Measurements from ENCODE around the gene ZDHHC1. TPM values are rescaled to one million over a fixed set of nuclear protein-coding genes. Genes with fewer than 3 reads are reported as not detected.

Gene ZDHHC1
- total RNA-seq, 4 donors from 2014 or later = 33.3 to 63.8 (median 50.9) TPM

DNA sequence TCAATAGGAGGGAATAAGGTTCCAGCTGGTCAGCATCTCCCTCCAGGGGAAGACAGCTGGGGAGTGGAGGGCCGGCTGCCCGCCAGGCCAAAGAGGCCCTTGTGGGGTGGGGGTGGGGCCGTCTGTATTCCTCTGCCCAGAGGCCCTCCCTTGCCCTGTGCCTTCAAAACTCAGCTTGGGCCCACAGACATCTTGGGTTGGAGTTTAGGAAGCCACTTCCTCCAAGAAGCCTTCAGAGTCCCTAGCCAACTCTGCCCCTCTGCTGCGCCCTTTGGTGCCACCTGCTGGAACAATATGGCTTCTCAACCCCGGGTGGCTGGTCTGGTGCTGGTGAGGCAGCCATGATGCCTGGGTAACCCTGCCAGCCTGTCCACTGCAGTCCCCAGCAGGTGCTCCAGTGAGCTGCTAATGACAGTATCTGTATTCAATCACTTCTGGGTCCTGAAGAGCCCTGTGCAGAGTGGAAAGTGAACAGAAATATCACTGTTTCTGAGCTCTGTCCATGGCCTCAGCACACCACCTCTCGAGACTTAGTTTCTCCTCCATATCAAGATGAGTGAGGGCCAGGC, 31.3 kb upstream of the ZDHHC1 start:
- 60 to 74% methylated on average over 3 of the region's 6 CpGs for WGBS, 2 donors
- TF ChIP-seq POLR2A (IDR thresholded peaks at IDR 0.05) = no peak
- TF ChIP-seq, protein P1, sequence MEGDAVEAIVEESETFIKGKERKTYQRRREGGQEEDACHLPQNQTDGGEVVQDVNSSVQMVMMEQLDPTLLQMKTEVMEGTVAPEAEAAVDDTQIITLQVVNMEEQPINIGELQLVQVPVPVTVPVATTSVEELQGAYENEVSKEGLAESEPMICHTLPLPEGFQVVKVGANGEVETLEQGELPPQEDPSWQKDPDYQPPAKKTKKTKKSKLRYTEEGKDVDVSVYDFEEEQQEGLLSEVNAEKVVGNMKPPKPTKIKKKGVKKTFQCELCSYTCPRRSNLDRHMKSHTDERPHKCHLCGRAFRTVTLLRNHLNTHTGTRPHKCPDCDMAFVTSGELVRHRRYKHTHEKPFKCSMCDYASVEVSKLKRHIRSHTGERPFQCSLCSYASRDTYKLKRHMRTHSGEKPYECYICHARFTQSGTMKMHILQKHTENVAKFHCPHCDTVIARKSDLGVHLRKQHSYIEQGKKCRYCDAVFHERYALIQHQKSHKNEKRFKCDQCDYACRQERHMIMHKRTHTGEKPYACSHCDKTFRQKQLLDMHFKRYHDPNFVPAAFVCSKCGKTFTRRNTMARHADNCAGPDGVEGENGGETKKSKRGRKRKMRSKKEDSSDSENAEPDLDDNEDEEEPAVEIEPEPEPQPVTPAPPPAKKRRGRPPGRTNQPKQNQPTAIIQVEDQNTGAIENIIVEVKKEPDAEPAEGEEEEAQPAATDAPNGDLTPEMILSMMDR (IDR thresholded peaks at IDR 0.05) = peak in 3 of 6 experiments; percentile 14 to 33 (median 33)
- Histone ChIP-seq H3K4me1 (peaks cover 91 to 100% of the 10 kb centered on the region in 2 donors), H3K27ac (peak overlapping the region; percentile 7 to 76 (median 73)), H3K9me3 (no peaks in the 10 kb centered on the region), H3K27me3 (no peaks in the 10 kb centered on the region), H3K36me3 (no peaks in the 10 kb centered on the region), H3K4me3 (replicated peaks in 1 of 3) (no peak overlapping the region)
- intact Hi-C loops (cut with DNase I) = no loop called here
- no peak for DNase-seq

DNA sequence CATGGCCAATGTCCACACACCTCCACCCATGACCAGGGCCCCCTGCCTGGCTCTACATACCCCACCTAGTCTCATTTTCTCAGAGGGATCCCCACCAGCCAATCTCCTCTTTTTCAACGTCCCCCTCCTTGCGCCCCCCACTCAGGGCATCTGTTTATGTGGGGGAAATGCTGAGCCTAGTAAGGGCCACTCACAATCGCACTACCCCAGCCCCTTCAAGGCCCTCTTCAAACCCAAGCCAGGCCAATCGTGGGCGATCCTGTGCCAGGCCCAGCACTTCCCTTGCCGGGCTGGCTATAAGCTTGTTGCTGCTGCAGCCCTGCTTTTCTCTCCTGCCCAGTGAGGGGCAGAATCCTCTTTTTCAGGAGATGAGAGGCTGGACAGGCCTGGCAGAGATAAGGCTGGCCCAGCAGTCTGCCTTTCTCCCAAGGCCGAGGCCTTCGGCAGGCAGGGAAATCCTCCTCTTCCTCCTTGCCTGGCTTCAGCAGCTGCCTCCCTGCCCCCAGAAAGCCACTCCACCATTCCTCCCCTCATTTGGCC, 30.8 kb upstream of the ZDHHC1 start:
- no peak for DNase-seq
- peak overlapping the region; percentile 7 to 76 (median 73) for H3K27ac ChIP-seq
- H3K36me3 ChIP-seq = no peaks in the 10 kb centered on the region
- TF ChIP-seq, protein P1 (IDR thresholded peaks at IDR 0.05) = no peak
- TF ChIP-seq POLR2A (IDR thresholded peaks at IDR 0.05) = no peak
- no peak overlapping the region for H3K4me3 ChIP-seq (replicated peaks in 1 of 3)
- intact Hi-C loops (cut with DNase I) = no loop called here
- H3K27me3 ChIP-seq = no peaks in the 10 kb centered on the region
- WGBS, 2 donors = 53 to 60% methylated on average over 8 of the region's 8 CpGs
- no peaks in the 10 kb centered on the region for H3K9me3 ChIP-seq
- peaks cover 93 to 100% of the 10 kb centered on the region in 2 donors for H3K4me1 ChIP-seq

DNA sequence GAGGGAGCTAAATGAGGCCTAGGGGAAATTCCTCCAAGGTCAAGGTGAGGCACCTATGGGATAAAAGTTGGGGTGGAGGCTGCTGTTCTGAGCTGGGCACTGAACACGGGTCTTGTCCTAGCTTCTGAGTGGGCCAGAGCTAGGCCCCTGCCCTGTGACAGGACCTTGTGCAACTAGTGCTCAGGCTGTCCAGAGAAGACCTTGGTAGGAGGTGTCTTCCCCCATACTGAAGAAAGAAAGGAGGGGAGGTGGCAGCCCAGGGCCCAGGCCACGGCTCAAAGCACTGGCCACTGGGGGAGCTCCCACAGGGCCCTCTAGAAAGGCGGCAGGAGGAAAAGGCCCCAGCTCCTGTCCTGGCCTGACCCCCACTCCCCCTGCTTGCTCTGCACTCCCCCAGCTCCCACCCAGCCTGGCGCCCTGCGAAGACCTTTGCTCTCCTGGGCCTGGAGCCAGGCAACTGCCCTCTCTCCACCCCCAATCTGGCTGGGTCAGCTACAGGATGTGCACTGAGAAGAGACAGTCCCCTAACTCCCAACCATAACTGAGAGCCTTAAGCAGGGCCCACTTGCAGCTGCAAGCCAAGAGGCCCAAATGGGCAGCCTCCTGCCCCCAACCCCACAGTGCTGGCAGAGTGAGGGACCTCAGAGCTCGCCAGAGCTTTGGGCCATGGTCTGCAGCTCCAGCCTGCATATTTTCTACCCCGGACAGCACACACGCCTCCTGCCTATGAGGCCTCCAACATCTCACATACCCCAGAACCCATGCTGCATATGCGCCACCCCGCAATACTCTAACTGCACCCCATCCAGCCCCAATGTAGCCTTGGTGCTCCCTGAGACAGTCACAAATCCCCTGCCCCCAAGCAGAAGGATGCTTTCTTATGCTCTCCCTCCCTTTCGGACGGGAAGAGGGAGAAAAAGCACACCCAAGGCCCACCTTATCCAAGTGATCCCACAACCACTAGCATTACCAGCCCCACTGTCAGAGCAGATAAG, 29.9 kb upstream of the ZDHHC1 start:
- peak overlapping the region; percentile 26 to 76 (median 73) for H3K27ac ChIP-seq
- intact Hi-C loops (cut with DNase I) = no loop called here
- no peak for DNase-seq
- H3K4me3 ChIP-seq (replicated peaks in 1 of 3) = no peak overlapping the region
- H3K4me1 ChIP-seq = peaks cover 90 to 98% of the 10 kb centered on the region in 2 donors
- no peaks in the 10 kb centered on the region for H3K9me3 ChIP-seq
- no peaks in the 10 kb centered on the region for H3K27me3 ChIP-seq
- TF ChIP-seq, protein P1 (IDR thresholded peaks at IDR 0.05) = no peak
- no peak for TF ChIP-seq POLR2A (IDR thresholded peaks at IDR 0.05)
- 68 to 73% methylated on average over 11 to 12 of the region's 12 CpGs for WGBS, 2 donors
- no peaks in the 10 kb centered on the region for H3K36me3 ChIP-seq

DNA sequence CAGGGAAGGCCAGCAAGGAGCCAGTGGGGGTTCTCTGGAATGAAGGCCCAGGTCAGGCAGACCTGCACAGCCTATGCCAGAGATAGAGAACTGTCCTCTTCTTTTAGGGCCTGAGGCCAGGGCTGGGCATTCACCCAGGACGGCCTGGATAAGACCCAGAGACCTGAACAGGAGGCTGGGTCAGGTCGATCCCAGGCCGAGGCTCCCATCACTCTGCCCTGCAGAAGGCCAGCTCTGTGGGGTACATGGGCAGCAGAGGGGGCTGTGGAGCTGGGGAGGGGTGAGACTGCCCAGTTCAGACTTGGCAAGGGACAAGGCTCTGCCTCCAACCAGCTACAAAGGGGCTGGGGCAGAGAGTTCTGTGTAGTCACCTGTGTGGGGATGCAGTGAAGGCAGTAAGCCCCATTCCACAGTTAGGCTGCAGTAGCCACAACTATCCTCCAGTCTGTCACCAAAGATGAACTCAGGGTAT, 29.2 kb upstream of the ZDHHC1 start:
- peak overlapping the region; percentile 26 to 76 (median 73) for H3K27ac ChIP-seq
- DNase-seq = peak in 1 of 2 donors; percentile 66
- no peaks in the 10 kb centered on the region for H3K27me3 ChIP-seq
- TF ChIP-seq, protein P1 (IDR thresholded peaks at IDR 0.05) = peak in 1 of 6 experiments; percentile 4
- TF ChIP-seq POLR2A (IDR thresholded peaks at IDR 0.05) = no peak
- peaks cover 93 to 98% of the 10 kb centered on the region in 2 donors for H3K4me1 ChIP-seq
- intact Hi-C loops (cut with DNase I) = no loop called here
- H3K4me3 ChIP-seq (replicated peaks in 1 of 3) = no peak overlapping the region
- WGBS, 2 donors = 14 to 50% methylated on average over 1 to 3 of the region's 3 CpGs
- no peaks in the 10 kb centered on the region for H3K9me3 ChIP-seq
- no peaks in the 10 kb centered on the region for H3K36me3 ChIP-seq

Data from thyroid gland (tissue), 4 donors.